DMS53 treated with DMSO at 0.1 percent for 48 hours (cell line): ENCODE results near the gene MOV10L1.

Source experiments
- DNase-seq: peaks from one replicate; lab custom pipeline; 2025; ENCODE audit not compliant: unreplicated experiment; lab: John Stamatoyannopoulos, UW

MOV10L1 gene

DNA sequence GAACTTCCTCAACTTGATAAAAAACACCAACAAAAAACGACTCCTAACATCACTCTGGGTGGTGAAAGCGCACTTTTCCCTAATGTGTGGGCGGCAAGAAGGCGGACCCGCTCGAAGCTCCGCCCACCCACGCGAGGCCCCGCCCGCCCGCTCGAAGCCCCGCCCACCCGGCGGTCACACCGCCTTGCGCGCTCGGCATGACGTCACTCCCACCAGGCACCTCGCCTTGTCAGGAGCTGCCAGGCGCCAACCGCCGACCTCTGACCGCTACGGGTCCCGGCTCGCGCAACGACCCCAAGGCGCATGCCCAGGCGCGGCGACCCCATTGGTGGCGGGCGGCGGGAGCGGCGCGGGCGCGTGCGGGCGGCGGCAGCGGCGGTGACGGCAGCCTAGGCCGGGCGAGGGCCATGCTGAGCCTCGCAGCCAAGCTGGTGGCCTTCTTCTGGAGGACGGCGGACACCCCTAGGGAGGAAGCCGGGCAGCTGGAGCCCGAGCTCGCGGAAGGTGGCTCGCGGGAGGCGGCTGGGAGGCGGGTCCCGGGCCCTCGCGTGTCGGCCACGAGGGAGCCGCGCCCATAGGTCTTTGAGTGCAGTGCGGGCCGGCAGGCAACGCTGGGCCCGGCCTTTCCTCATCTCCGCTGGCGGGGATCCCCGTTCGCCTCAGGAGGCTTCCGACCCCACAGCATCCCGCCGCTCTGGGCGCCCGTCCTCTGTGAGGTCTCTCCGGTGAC lies at the start of gene MOV10L1:
Gene MOV10L1, plus strand, starts transcription at position 325 of the 730 bp plus-strand sequence. Its CDS starts 83 bp downstream, at position 408.
- DNase-seq: no peak

DNA sequence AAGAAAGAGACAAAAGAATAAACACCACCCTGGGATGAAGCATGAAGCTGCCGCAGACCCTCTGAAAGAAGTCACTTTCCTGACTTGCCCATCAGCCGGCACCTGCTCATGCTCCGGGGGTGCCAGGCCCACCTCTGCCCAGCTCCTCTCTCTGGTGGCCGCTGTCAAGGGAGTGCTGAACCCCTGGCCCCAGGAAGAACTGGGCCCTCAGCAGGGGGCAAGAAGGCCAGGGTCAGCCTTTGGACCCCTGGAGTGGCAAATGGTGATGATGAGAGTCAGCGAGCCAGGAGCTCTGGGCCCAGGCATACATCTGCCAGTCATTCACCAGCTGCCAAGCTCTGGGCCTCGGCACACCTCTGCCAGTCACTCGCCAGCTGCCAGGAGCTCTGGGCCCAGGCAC lies 49.1 kb upstream of the MOV10L1 start:
- no peak for DNase-seq

DNA sequence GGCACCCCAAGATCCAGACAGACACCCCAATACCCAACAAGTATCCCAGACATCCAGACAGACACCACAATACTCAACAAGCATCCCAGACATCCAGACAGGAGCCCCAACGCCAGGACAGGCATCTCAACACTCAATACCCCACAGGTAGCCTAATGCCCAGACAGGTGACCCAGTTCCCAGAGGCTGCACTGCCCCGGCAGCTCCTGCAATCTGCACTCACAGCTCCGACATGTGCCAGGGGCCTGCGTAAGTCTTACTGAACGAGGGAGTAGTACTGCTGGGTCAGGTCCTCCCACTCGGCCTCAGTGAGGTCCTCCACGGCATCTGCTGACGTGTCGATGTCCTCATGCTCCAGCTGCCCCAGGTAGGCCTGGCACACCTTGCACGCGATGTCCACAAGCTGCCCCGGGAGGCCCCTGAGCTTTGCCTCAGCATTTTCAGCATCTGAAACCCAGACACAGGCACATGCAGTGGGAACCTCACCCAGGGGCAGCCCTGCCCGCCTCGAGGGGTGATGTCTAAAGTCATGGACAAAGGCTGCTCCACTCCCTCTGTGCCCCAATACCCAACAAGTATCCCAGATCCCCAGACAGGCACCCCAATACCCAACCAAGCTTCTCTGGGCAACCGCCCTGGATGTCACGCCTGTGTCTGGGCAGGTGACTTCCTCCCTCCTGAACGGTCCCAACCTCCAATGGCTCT lies 48.3 kb upstream of the MOV10L1 start:
- no peak for DNase-seq

- no peak for DNase-seq
Measured at GRCh38 chr22:50044485-50045118, 45.2 kb upstream of the MOV10L1 start.

- no peak for DNase-seq
Measured at GRCh38 chr22:50045211-50046018, 44.4 kb upstream of the MOV10L1 start.

DNA sequence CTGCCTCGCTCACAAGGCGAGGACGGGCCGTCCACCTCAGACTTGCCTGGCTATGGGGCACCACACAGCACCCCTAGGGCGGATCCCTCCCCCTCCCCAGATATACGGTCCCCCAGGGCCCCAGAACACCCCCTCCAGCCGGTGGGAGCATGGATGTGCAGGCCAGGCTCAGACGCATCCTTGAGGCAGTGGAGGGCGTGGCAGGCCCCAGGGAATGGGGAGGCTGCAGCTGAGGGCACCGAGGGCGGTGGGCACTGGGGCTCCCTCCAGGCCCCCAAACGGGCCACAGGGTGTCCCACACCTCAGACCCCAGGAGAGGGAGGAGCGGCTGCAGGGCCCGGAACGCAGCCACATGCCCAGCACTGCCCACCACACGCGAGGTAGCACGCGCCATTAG lies 43.8 kb upstream of the MOV10L1 start:
- no peak for DNase-seq

- no peak for DNase-seq
Measured at GRCh38 chr22:50046481-50047245, 43.1 kb upstream of the MOV10L1 start.

- no peak for DNase-seq
Measured at GRCh38 chr22:50047346-50047745, 42.5 kb upstream of the MOV10L1 start.

GRCh38 chr22:50048061-50048765 lies 41.6 kb upstream of the MOV10L1 start:
- no peak for DNase-seq

GRCh38 chr22:50048836-50049235 lies 41.0 kb upstream of the MOV10L1 start:
- no peak for DNase-seq

- DNase-seq: no peak
Measured at GRCh38 chr22:50049299-50050195, 40.3 kb upstream of the MOV10L1 start.

- DNase-seq: no peak
Measured at GRCh38 chr22:50051930-50052329, 37.9 kb upstream of the MOV10L1 start.

GRCh38 chr22:50053861-50054260 lies 35.9 kb upstream of the MOV10L1 start:
- DNase-seq: no peak

- no peak for DNase-seq
Measured at GRCh38 chr22:50056214-50056972, 33.4 kb upstream of the MOV10L1 start.

DNA sequence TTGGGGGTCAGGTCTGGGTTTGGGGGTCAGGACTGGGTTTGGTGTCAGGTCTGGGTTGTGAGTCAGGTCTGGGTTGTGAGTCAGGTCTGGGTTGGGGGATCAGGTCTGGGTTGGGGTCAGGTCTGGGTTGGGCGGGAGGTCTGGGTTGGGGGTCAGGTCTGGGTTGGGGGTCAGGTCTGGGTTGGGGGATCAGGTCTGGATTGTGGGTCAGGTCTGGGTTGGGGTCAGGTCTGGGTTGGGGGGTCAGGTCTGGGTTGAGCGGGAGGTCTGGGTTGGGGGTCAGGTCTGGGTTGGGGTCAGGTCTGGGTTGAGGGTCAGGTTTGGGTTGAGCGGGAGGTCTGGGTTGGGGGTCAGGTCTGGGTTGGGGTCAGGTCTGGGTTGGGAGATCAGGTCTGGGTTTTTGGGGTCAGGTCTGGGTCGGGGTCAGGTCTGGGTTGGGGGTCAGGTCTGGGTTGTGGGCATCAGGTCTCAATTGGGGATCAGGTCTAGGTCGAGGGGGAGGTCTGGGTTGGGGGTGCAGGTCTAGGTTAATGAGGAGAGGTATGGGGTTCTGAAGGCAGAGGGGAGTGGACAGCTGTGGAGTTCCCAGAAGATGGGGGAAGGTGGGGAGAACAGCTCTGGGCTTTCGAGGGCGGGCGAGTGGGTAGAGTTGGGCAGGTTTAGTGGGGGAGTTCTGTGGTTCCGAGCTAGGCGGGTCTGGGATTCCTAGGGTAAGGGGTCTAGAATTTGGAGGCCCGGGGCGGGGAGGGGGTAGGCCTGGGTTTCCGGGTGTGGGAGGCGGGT lies 32.3 kb upstream of the MOV10L1 start:
- no peak for DNase-seq

DNA sequence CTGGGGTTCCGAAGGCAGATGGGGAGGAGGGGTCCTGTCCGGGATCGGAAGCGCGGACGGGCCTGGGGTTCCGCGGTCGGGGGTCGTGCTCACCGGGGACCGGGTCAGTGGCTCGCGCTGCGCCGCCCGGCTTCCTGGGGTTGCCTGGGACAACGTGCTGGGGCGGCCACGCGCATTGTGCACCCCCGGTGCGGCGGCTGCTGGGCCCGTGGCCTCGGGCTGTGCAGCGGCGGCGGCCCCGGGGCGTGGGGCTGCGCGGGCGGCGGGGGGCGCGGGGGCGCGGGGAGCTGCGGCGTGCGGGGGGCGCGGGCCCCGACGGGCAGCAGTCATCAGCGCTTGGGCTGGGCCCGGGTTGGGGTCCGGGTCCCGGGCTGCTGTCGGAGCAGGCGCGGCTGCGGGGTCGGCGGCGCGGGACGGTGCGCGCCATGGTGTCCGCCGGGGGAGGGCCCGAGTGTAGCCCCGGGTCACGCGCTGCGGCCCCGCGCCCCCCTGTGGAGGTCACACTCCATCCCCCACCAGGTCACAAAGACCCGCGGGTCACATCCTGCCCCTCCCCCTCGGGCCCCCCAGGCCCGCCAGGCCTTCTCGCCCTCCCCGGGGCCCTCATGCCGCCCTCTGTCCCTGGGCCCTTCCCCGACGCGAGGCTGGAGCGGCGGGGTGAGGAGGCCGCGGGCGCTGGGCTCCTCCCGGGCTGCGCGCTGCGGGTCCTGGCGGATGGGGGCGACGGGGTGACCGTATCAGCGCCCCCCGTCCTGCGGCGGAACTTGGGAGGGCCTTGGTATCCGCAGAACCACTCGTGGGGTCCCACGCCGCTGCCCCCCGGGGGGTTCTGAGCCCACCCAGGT lies 31.5 kb upstream of the MOV10L1 start, which contains the start of gene TTLL8:
Gene TTLL8, minus strand, starts transcription at position 238 of the 845 bp plus-strand sequence.
- no peak for DNase-seq
